Spinal cord (tissue), 10 donors: ENCODE results near the gene ROR1. TPM values are rescaled to one million over a fixed set of nuclear protein-coding genes. Genes with fewer than 3 reads are reported as not detected.
A peak's percentile ranks its signal among the peaks of the same experiment; 100 is the strongest.

Experiments used
- DNase-seq, 6 donors: peaks; one replicate each; pipeline versions ENCODE4 v3.0.0 to v3.0.0-alpha.2; 2013 to 2015; ENCODE audit warnings: low spot score in 6 of 6, low read depth in 4 of 6
- H3K27ac ChIP-seq: one replicate; pipeline ENCODE4 v1.5.1; 2013; ENCODE audit warnings: low read depth, low read length, control low read depth
- H3K27me3 ChIP-seq: one replicate; pipeline ENCODE4 v1.6.1; 2013; ENCODE audit warnings: low read length; ENCODE audit not compliant: control insufficient read depth, insufficient read depth
- H3K36me3 ChIP-seq: one replicate; pipeline ENCODE4 v1.6.1; 2013; ENCODE audit warnings: low read length; ENCODE audit not compliant: control insufficient read depth, insufficient read depth
- H3K4me1 ChIP-seq: one replicate; pipeline ENCODE4 v1.6.1; 2013; ENCODE audit warnings: low read length; ENCODE audit not compliant: control insufficient read depth, insufficient read depth
- H3K4me3 ChIP-seq: one replicate; pipeline ENCODE4 v1.5.1; 2013; ENCODE audit warnings: low read depth, low read length, control low read depth
- H3K9me3 ChIP-seq: one replicate; pipeline ENCODE4 v1.6.1; 2013; ENCODE audit warnings: low read length; ENCODE audit not compliant: control insufficient read depth, insufficient read depth
- WGBS: methylation state at CpG from one replicate; pipeline ENCODE4 v1.1.5; 2013; ENCODE audit warnings: missing lambda C conversion rate; ENCODE audit not compliant: insufficient coverage; 5-methylcytosine and 5-hydroxymethylcytosine counted together
- polyA plus RNA-seq, 2 donors: library from polyadenylated mRNA; unstranded; fragments of 120-200 nt; gene quantifications; one replicate each; pipeline ENCODE4 v1.2.1, GENCODE V29; 2013; ENCODE audit not compliant: insufficient read length in 2 of 2
- total RNA-seq, 2 donors: library from RNA; depleted of rRNA in 1 of 2; stranded (reverse); fragments of 120-200 nt in 1 of 2; fragments of >200 nt in 1 of 2; gene quantifications; one replicate each; pipeline versions ENCODE4 v1.2.3 to v1.2.4, GENCODE V29; 2013 to 2014
- donor health status: healthy.

ROR1 gene
- total and polyA plus RNA-seq, 4 donors: 4.0 to 16.5 (median 7.9) TPM

GRCh38 chr1:64186138-64186897, 412.5 kb downstream of the ROR1 start:
- peaks cover 4% of the 10 kb centered on the region for H3K4me1 ChIP-seq
- no peaks in the 10 kb centered on the region for H3K9me3 ChIP-seq
- H3K36me3 ChIP-seq: no peaks in the 10 kb centered on the region
- no peak overlapping the region for H3K27ac ChIP-seq
- no peaks in the 10 kb centered on the region for H3K27me3 ChIP-seq
- no peak overlapping the region for H3K4me3 ChIP-seq
- 95% methylated on average over 7 of the region's 10 CpGs for WGBS
- no peak for DNase-seq

DNA sequence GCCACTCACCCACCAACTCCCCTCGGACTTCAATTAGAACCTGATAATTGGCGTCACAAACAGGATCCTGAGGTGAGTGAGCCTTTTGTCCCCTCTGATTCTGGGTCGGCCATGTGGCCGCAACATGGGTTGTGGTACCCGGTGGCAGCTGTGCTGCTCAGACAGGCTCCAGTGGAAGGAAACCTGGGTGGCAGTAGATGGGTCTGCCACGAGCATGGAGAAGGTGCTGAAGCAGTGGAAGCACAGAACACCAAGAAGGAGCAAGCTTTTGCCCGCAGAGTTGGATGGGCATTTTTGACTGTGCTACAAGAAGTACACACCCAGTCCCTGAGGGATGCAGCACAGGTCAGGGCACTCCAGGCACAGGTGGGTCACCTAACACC, 413.1 kb downstream of the ROR1 start:
- DNase-seq: no peak
- Histone ChIP-seq H3K27me3 (no peaks in the 10 kb centered on the region), H3K27ac (no peak overlapping the region), H3K4me1 (peaks cover 4% of the 10 kb centered on the region), H3K36me3 (no peaks in the 10 kb centered on the region), H3K9me3 (no peaks in the 10 kb centered on the region), H3K4me3 (no peak overlapping the region)
- 88% methylated on average over 7 of the region's 7 CpGs for WGBS

GRCh38 chr1:64187646-64188045, 413.8 kb downstream of the ROR1 start:
- no peaks in the 10 kb centered on the region for H3K27me3 ChIP-seq
- H3K36me3 ChIP-seq: no peaks in the 10 kb centered on the region
- no peaks in the 10 kb centered on the region for H3K9me3 ChIP-seq
- DNase-seq: no peak
- WGBS: 89% methylated on average over 3 of the region's 4 CpGs
- no peak overlapping the region for H3K27ac ChIP-seq
- peaks cover 4% of the 10 kb centered on the region for H3K4me1 ChIP-seq
- H3K4me3 ChIP-seq: no peak overlapping the region

DNA sequence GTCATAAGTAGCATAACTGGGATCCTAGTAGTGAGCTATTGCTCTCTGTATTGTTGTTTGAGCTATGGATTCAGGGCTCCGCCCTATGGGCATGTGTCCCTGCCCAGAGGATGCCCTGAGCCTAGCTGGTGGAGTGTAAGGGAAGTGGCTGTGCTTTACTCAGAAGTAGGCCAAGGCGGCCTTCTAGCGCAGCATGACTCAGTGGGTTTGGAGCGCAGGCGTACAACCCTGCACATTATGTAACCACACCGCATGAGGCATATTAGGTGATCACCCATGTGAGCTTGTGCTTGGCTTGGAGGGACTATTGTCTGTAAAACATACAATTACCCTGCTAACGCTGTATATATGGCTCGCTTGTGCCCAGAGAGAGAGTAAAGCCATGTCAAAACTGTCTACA, 418.5 kb downstream of the ROR1 start:
- Histone ChIP-seq H3K36me3 (no peaks in the 10 kb centered on the region), H3K27me3 (no peaks in the 10 kb centered on the region), H3K27ac (no peak overlapping the region), H3K4me3 (no peak overlapping the region), H3K9me3 (no peaks in the 10 kb centered on the region), H3K4me1 (peaks cover 7% of the 10 kb centered on the region)
- no peak for DNase-seq
- 100% methylated on average over 6 of the region's 8 CpGs for WGBS

DNA sequence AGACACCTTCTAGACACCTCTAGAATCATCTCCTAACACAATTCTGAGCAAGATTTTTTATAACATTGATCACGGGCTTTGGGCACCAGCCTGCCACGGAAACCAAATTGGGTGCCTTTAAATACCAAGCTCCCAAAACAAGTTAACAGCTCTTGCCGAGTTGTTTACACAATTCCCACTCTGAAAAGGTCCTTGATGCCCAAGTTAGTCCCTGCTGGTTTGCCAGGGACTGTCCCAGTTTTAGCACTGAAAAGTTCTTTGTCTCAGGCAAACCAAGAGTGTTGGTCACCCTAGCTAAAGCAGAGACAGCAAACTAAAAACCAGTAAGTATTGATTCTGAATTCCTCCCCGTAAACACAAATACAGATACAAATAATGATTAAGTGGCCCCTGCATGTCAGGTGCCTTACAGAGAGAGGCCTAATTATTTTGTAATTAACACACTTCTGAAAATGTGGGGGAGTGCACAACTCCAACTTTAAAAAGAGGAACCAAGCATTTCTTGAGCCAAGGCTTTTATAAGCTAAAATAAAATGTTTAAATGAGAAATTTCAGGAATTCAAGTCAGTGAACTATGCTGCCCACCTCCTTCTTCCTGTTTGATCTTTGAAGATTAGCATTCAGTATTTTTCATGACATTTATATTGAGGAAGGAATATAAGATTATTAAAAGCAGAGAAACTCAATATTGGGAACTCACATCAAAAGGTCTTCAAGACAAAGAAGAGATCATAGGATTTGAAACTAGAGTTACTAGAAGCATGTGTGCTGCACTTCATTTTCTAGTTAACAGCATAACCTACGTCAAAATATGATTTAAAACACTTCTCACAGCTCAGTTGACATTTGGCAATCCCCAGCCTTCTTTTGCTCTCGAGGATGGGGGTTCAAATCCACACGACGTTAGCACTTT, 420.6 kb downstream of the ROR1 start:
- Histone ChIP-seq H3K36me3 (no peaks in the 10 kb centered on the region), H3K27ac (no peak overlapping the region), H3K9me3 (no peaks in the 10 kb centered on the region), H3K4me1 (peaks cover 7% of the 10 kb centered on the region), H3K27me3 (no peaks in the 10 kb centered on the region), H3K4me3 (no peak overlapping the region)
- DNase-seq: peak in 1 of 6 donors; percentile 31
- 57% methylated on average over 6 of the region's 8 CpGs for WGBS

DNA sequence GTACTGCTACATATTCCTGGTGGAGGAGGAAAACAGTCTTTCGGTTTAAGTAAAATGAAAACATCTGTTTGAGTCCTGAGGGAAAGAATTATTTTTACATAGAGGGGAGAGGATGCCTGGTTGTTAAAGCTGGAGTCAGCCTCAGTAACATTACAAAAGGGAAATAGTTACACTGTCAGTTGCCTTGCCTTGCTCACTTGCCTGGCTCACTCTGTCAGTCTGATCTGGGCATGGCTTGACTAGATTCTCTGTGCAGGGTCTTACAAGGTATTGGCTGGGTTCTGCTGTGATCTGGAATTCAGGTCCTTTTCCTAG, 421.2 kb downstream of the ROR1 start:
- Histone ChIP-seq H3K4me3 (no peak overlapping the region), H3K27ac (no peak overlapping the region), H3K4me1 (peaks cover 7% of the 10 kb centered on the region), H3K9me3 (no peaks in the 10 kb centered on the region), H3K36me3 (no peaks in the 10 kb centered on the region), H3K27me3 (no peaks in the 10 kb centered on the region)
- DNase-seq: peak in 1 of 6 donors; percentile 5
- 100% methylated on average over 1 of the region's 1 CpG for WGBS

DNA sequence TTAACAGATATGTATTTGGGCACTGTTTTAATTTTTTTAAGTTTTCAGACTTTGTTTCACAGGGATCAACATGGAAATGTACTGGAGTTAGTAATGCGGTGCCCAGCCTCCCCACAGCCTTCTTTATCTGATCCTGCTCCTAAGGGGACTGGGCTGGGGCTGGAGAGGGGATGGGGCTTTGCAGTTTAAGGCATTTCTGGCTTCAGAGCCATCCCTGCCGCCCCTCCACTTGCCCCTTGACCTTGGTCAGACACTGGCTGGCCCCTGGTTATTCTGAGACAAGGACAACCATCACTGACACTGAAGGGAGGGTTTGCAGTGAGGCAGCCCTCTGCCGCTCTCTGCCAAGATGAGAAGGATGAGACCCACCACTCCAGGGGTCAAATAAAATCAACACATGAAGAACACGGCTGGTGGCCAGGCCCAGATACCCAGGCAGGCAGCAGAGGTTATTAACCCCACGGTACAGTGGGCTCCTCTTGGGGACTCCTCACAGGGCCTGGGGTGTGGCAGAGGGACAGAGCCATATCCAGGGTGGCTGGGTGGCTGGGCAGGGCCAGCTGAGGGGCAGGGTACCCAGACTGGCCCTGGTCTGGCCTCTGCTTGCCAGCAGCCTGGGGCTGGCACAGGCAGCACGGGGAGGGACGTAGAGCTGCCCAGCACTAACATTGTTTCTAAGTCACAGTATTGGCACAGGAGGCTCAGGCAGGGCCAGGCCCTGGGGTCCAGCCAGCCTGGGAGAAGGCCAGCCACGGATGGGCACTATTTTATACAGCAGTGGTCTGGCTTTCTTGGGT, 422.5 kb downstream of the ROR1 start:
- H3K36me3 ChIP-seq: no peaks in the 10 kb centered on the region
- no peak overlapping the region for H3K27ac ChIP-seq
- peaks cover 7% of the 10 kb centered on the region for H3K4me1 ChIP-seq
- H3K9me3 ChIP-seq: no peaks in the 10 kb centered on the region
- H3K27me3 ChIP-seq: no peaks in the 10 kb centered on the region
- DNase-seq: peak in 3 of 6 donors; percentile 7 to 62 (median 17)
- H3K4me3 ChIP-seq: no peak overlapping the region
- WGBS: 50% methylated on average over 6 of the region's 8 CpGs

GRCh38 chr1:64197076-64197475, 423.3 kb downstream of the ROR1 start:
- no peaks in the 10 kb centered on the region for H3K9me3 ChIP-seq
- peaks cover 7% of the 10 kb centered on the region for H3K4me1 ChIP-seq
- WGBS: no CpG with 5 or more reads among the region's 3 CpGs
- DNase-seq: no peak
- H3K27ac ChIP-seq: no peak overlapping the region
- H3K27me3 ChIP-seq: no peaks in the 10 kb centered on the region
- no peaks in the 10 kb centered on the region for H3K36me3 ChIP-seq
- H3K4me3 ChIP-seq: no peak overlapping the region

- Histone ChIP-seq H3K36me3 (no peaks in the 10 kb centered on the region), H3K4me1 (peaks cover 7% of the 10 kb centered on the region), H3K4me3 (no peak overlapping the region), H3K27ac (no peak overlapping the region), H3K9me3 (no peaks in the 10 kb centered on the region), H3K27me3 (no peaks in the 10 kb centered on the region)
- no peak for DNase-seq
- 71% methylated on average over 1 of the region's 2 CpGs for WGBS
These were observed 425.3 kb downstream of the ROR1 start for GRCh38 chr1:64199154-64199553.
